Measurements from ENCODE around the gene KCTD1. TPM values are rescaled to one million over a fixed set of nuclear protein-coding genes. Genes with fewer than 3 reads are reported as not detected.
A peak's percentile ranks its signal among the peaks of the same experiment; 100 is the strongest.

KCTD1 gene
- total RNA-seq, 1 experiment from 2014 or later, result 20.5 TPM

- POLR2A ChIA-PET (ENCODE audit: unreplicated experiment), result no interaction called here
- DNase-seq, result no peak
- intact Hi-C loops (cut with micrococcal nuclease; ENCODE audit: unreplicated experiment), result loop anchor here (2.0 to 10.0 kb wide), 6 partner anchors 43 to 178 kb away; partner anchors contain the start of gene KCTD1
- no TSS peak for BruUV-seq (replicated peaks)
- Histone ChIP-seq H3K79me2 (ENCODE audit: low read depth) (peaks cover 23% of the 10 kb centered on the region; the same call in 1 of the 2 replicates), H3K4me1 (replicated peaks; ENCODE audit: insufficient read depth) (peaks cover 88% of the 10 kb centered on the region), H3K4me2 (peak overlapping the region; percentile 83; the same call in 1 of the 2 replicates), H3K4me3 (no peak overlapping the region), H3K27me3 (ENCODE audit: insufficient read depth, low read depth) (no peaks in the 10 kb centered on the region), H3K27ac (peak overlapping the region; percentile 99), H3K9me3 (ENCODE audit: insufficient read depth, low read depth) (no peaks in the 10 kb centered on the region), H3K9me2 (ENCODE audit: insufficient read depth) (no peaks in the 10 kb centered on the region), H4K20me1 (ENCODE audit: insufficient read depth) (no peaks in the 10 kb centered on the region), H3K36me3 (ENCODE audit: low read depth) (peaks cover 18% of the 10 kb centered on the region; the same call in 1 of the 2 replicates), H3F3A (ENCODE audit: insufficient read depth, low read depth) (peaks cover 64% of the 10 kb centered on the region), H2AFZ (no peak overlapping the region)
- CTCF ChIA-PET, result interaction anchor here (0.7 kb wide), 1 partner anchor 158 kb away, joined by 3 read pairs; no protein-coding TSS in a partner anchor
- TF ChIP-seq CTCF (conservative IDR thresholded peaks at IDR 0.05) (no peak), EZH2 (IDR thresholded peaks at IDR 0.05; ENCODE audit: low read depth) (no peak)
Measured at GRCh38 chr18:26479681-26480079, 68.7 kb downstream of the KCTD1 start.

- DNase-seq, result no peak
- BruUV-seq (replicated peaks), result no TSS peak
- H3K27me3 ChIP-seq (ENCODE audit: insufficient read depth, low read depth), result no peaks in the 10 kb centered on the region
- no peak overlapping the region for H2AFZ ChIP-seq
- peak overlapping the region; percentile 99 for H3K27ac ChIP-seq
- intact Hi-C loops (cut with micrococcal nuclease; ENCODE audit: unreplicated experiment), result loop anchor here (5.0 kb wide), 1 partner anchor 72 kb away; no protein-coding TSS in a partner anchor
- H3K4me2 ChIP-seq, result peak overlapping the region; percentile 83
- ChIA-PET CTCF (interaction anchor here (0.7 kb wide), 1 partner anchor 159 kb away, joined by 3 read pairs; no protein-coding TSS in a partner anchor), POLR2A (ENCODE audit: unreplicated experiment) (no interaction called here)
- peaks cover 83% of the 10 kb centered on the region for H3K4me1 ChIP-seq (replicated peaks; ENCODE audit: insufficient read depth)
- peak overlapping the region; percentile 35; the same call in 1 of the 2 replicates for H3K4me3 ChIP-seq
- peaks cover 22% of the 10 kb centered on the region for H3K36me3 ChIP-seq (ENCODE audit: low read depth)
- H3K9me3 ChIP-seq (ENCODE audit: insufficient read depth, low read depth), result no peaks in the 10 kb centered on the region
- TF ChIP-seq CTCF (conservative IDR thresholded peaks at IDR 0.05) (no peak), EZH2 (IDR thresholded peaks at IDR 0.05; ENCODE audit: low read depth) (no peak)
- H3K9me2 ChIP-seq (ENCODE audit: insufficient read depth), result no peaks in the 10 kb centered on the region
- peaks cover 62% of the 10 kb centered on the region for H3F3A ChIP-seq (ENCODE audit: insufficient read depth, low read depth)
- no peaks in the 10 kb centered on the region for H4K20me1 ChIP-seq (ENCODE audit: insufficient read depth)
- H3K79me2 ChIP-seq (ENCODE audit: low read depth), result peaks cover 21% of the 10 kb centered on the region; the same call in 1 of the 2 replicates
Measured at GRCh38 chr18:26479065-26479680, 69.2 kb downstream of the KCTD1 start.

GRCh38 chr18:26477828-26478466, 70.4 kb downstream of the KCTD1 start:
- peak in 1 of 2 experiments; percentile 81 for DNase-seq
- Histone ChIP-seq H3K36me3 (ENCODE audit: low read depth) (peaks cover 22% of the 10 kb centered on the region), H3K9me3 (ENCODE audit: insufficient read depth, low read depth) (no peaks in the 10 kb centered on the region), H3K27me3 (ENCODE audit: insufficient read depth, low read depth) (no peaks in the 10 kb centered on the region), H3K4me2 (peak overlapping the region; percentile 83), H2AFZ (no peak overlapping the region), H3K79me2 (ENCODE audit: low read depth) (peaks cover 14% of the 10 kb centered on the region; the same call in 1 of the 2 replicates), H4K20me1 (ENCODE audit: insufficient read depth) (no peaks in the 10 kb centered on the region), H3K27ac (peak overlapping the region; percentile 99), H3K4me1 (replicated peaks; ENCODE audit: insufficient read depth) (peaks cover 70% of the 10 kb centered on the region), H3K9me2 (ENCODE audit: insufficient read depth) (no peaks in the 10 kb centered on the region), H3K4me3 (peak overlapping the region; percentile 35; the same call in 1 of the 2 replicates), H3F3A (ENCODE audit: insufficient read depth, low read depth) (peaks cover 54% of the 10 kb centered on the region)
- no peak for TF ChIP-seq EZH2 (IDR thresholded peaks at IDR 0.05; ENCODE audit: low read depth)
- TF ChIP-seq CTCF (conservative IDR thresholded peaks at IDR 0.05), result no peak
- ChIA-PET CTCF (no interaction called here), POLR2A (ENCODE audit: unreplicated experiment) (interaction anchor here (0.6 kb wide), 2 partner anchors 50 kb away, joined by 3 to 10 read pairs; no protein-coding TSS in a partner anchor)
- BruUV-seq (replicated peaks), result no TSS peak
- intact Hi-C loops (cut with micrococcal nuclease; ENCODE audit: unreplicated experiment), result loop anchor here (5.0 kb wide), 1 partner anchor 71 kb away; no protein-coding TSS in a partner anchor

Data from PC-9 (cell line).